HepG2 (cell line): ENCODE measurements around the gene MYL9. TPM values are rescaled to one million over a fixed set of nuclear protein-coding genes. Genes with fewer than 3 reads are reported as not detected.

Source experiments
- AFF4 ChIP-seq: sonication (generic); formaldehyde crosslinking; IDR thresholded peaks from 2 replicates; pipeline ENCODE4 v1.4.0; 2020; ENCODE audit warnings: missing genetic modification reagents
- ATF6 ChIP-seq: sonication (generic); formaldehyde crosslinking; conservative IDR thresholded peaks from 2 replicates; pipeline ENCODE4 v1.4.0; 2020; ENCODE audit warnings: missing genetic modification reagents
- CTCF ChIP-seq: sonication (generic); formaldehyde crosslinking; IDR thresholded peaks from 2 replicates; pipeline ENCODE4 v1.5.0; 2020; ENCODE audit warnings: mild to moderate bottlenecking, missing genetic modification reagents, moderate library complexity
- GATAD1 ChIP-seq: IDR thresholded peaks from 2 replicates; pipeline ENCODE4 v1.6.1; 2016; ENCODE audit warnings: missing genetic modification reagents, missing compliant biosample characterization
- TERF1 ChIP-seq: sonication (generic); formaldehyde crosslinking; IDR thresholded peaks from 2 replicates; pipeline ENCODE4 v1.8.0; 2022; ENCODE audit warnings: mild to moderate bottlenecking, missing genetic modification reagents, moderate library complexity
- ZBTB40 ChIP-seq, 2 experiments: fragments of 450-650 bp in 1 of 2; sonication (generic) in 1 of 2; formaldehyde crosslinking in 1 of 2; IDR thresholded peaks; 2 replicates each; pipeline versions ENCODE4 v1.6.1 to v1.8.0; 2016 to 2022; ENCODE audit warnings: antibody characterized with exemption in 1 of 2, mild to moderate bottlenecking in 1 of 2, missing genetic modification reagents in 1 of 2
- ZFP37 ChIP-seq: sonication (generic); formaldehyde crosslinking; IDR thresholded peaks from 2 replicates; pipeline ENCODE4 v1.4.0; 2020; ENCODE audit warnings: missing genetic modification reagents, borderline replicate concordance
- ZFP90 ChIP-seq: sonication (generic); formaldehyde crosslinking; IDR thresholded peaks from 2 replicates; pipeline ENCODE4 v1.8.0; 2022; ENCODE audit warnings: missing genetic modification reagents, mild to moderate bottlenecking, inconsistent platforms, borderline replicate concordance
- polyA plus RNA-seq, 8 experiments: library from polyadenylated mRNA; depleted of rRNA in 3 of 8; stranded (reverse) in 7 of 8; unstranded in 1 of 8; fragments of >200 nt; fragmentation: Illumina TruSeq in 4 of 8; extraction: Trizol in 4 of 8; gene quantifications; 2 replicates each; pipeline versions ENCODE4 v1.2.1 to v1.2.3, GENCODE V29; 2011 to 2016; ENCODE audit warnings: low read depth in 4 of 8, missing spikeins in 1 of 8, mixed read lengths in 1 of 8; ENCODE audit not compliant: insufficient read depth in 1 of 8
- total RNA-seq, 5 experiments: library from RNA; depleted of rRNA; stranded (reverse); fragments of >200 nt; fragmentation: Illumina TruSeq; extraction: Trizol; gene quantifications; 2 replicates each; pipeline ENCODE4 v1.2.3, GENCODE V29; 2016; ENCODE audit warnings: low read depth in 1 of 5

Gene MYL9
- total and polyA plus RNA-seq, 2 of the 13 experiments (the other 11 are each of a cell fraction or from before 2014, with no cell fraction given), result 0.87 to 2.2 TPM

GRCh38 chr20:36591854-36592641 lies 50.7 kb downstream of the MYL9 start (continued):
- no peak for TF ChIP-seq TERF1
- TF ChIP-seq ZFP37, result no peak
- TF ChIP-seq AFF4 (CRISPR knock-in tag), result no peak
- no peak for TF ChIP-seq ATF6 (CRISPR knock-in tag)
- TF ChIP-seq CTCF (CRISPR knock-in tag), result peak; percentile 79
- no peak for TF ChIP-seq ZFP90
- TF ChIP-seq GATAD1, result peak; percentile 47; the same call in 1 of the 2 replicates
- no peak for TF ChIP-seq ZBTB40 (IDR thresholded peaks at IDR 0.05)
- no peak for TF ChIP-seq ZBTB40 (CRISPR knock-in tag; IDR thresholded peaks at IDR 0.05)
